Measurements from ENCODE around the gene AIG1. TPM values are rescaled to one million over a fixed set of nuclear protein-coding genes. Genes with fewer than 3 reads are reported as not detected.
"Not testable (repeated sequence)": the region's sequence is repeated elsewhere in the genome, so short reads cannot be mapped to it uniquely, and the experiment has no call there.

Gene AIG1
- total and polyA plus RNA-seq, 2 of the 4 experiments (the other 2 are of a cell fraction), result 21.3 to 27.1 TPM

DNA sequence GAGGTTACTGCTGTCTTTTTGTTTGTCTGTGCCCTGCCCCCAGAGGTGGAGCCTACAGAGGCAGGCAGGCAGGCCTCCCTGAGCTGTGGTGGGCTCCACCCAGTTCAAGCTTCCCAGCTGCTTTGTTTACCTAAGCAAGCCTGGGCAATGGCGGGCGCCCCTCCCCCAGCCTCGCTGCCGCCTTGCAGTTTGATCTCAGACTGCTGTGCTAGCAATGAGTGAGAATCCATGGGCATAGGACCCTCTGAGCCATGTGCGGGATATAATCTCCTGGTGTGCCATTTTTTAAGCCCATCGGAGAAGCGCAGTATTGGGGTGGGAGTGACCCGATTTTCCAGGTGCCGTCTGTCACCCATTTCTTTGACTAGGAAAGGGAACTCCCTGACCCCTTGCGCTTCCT is 247.1 kb downstream of the AIG1 start:
- H3K4me3 ChIP-seq (ENCODE audit: insufficient read depth, low read depth, low read length); in situ Hi-C loops (cut with MboI; ENCODE audit: low sequenced_read_pairs); H3K18ac ChIP-seq (ENCODE audit: low read depth, low read length); H3K27ac ChIP-seq (ENCODE audit: insufficient read depth, low read length); H3K79me1 ChIP-seq (ENCODE audit: low read depth in 1 of 2, low read length in 2 of 2); H3K9me1 ChIP-seq (ENCODE audit: insufficient read depth, low read length); H3K36me3 ChIP-seq (ENCODE audit: control insufficient read depth, insufficient read depth, low read length); H4K8ac ChIP-seq (ENCODE audit: low read depth in 2 of 2, low read length in 2 of 2); H2AK5ac ChIP-seq (ENCODE audit: low read depth, low read length); H4K20me1 ChIP-seq (ENCODE audit: insufficient read depth, low read length); H3K9me3 ChIP-seq (ENCODE audit: control insufficient read depth, insufficient read depth, low read length); H3K27me3 ChIP-seq (ENCODE audit: control insufficient read depth, insufficient read depth, low read length); intact Hi-C loops (cut with micrococcal nuclease); H2BK120ac ChIP-seq (ENCODE audit: low read depth, low read length); H2AK9ac ChIP-seq (replicated peaks; ENCODE audit: low read depth, low read length, poor library complexity); DNase-seq; H2BK5ac ChIP-seq (ENCODE audit: low read depth, low read length, poor library complexity, severe bottlenecking); POLR2A ChIA-PET (ENCODE audit: unreplicated experiment); H3K56ac ChIP-seq (ENCODE audit: extremely low read depth, insufficient read depth, low read length); CTCF ChIA-PET; H4K5ac ChIP-seq (ENCODE audit: low read depth, low read length); BruUV-seq (replicated peaks); H2BK15ac ChIP-seq (ENCODE audit: low read depth, low read length); H3K14ac ChIP-seq (replicated peaks; ENCODE audit: low read depth, low read length); H2BK20ac ChIP-seq (ENCODE audit: low read depth, low read length); H3K9ac ChIP-seq (ENCODE audit: low read depth, low read length); H3K4me1 ChIP-seq (ENCODE audit: control insufficient read depth, insufficient read depth, low read length); dilution Hi-C loops (cut with HindIII; ENCODE audit: low sequenced_read_pairs, unreplicated experiment); H3K4me2 ChIP-seq (ENCODE audit: low read depth, low read length); H3K23ac ChIP-seq (ENCODE audit: low read depth, low read length); H3K4ac ChIP-seq (ENCODE audit: low read depth, low read length); ATAC-seq (ENCODE audit: low read depth); H4K91ac ChIP-seq (ENCODE audit: insufficient read depth, low read depth, low read length); H2AFZ ChIP-seq (replicated peaks; ENCODE audit: low read length, poor library complexity): not testable (repeated sequence)
- no CpG with 5 or more reads among the region's 10 CpGs for WGBS, 2 experiments (ENCODE audit: extremely low coverage in 2 of 2, insufficient read length in 1 of 2)
